HPDE6-E6E7 (cell line): Measurements from ENCODE around the gene ALK.
"Not testable (repeated sequence)": the region's sequence is repeated elsewhere in the genome, so short reads cannot be mapped to it uniquely, and the experiment has no call there.

Source experiments
- DNase-seq: peaks from one replicate; pipeline ENCODE4 v3.0.0; 2011; ENCODE audit warnings: missing footprints; ENCODE audit errors: extremely low spot score

ALK gene

DNA sequence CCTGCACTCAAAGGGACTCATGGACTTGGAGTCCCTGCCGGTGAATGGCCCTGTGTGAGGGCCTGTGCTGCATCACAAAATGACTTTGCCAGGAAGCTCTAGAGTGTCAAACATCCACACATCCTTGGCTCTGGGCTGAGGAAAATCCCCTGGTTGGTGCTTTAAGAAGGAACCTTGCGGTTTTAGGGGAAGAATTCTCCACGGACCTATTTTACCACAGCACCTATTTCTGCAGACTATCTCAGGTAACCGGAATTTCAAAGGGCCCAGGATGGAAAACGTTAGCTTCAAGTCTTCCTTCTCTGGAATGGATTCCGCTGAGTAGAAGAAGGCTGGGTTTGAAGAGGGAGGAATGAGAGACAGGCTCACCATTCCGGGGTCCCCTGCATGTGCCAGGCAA is 166.2 kb downstream of the ALK start:
- no peak for DNase-seq

- DNase-seq, result no peak
Measured at GRCh38 chr2:29753671-29754444, 167.5 kb downstream of the ALK start.

DNA sequence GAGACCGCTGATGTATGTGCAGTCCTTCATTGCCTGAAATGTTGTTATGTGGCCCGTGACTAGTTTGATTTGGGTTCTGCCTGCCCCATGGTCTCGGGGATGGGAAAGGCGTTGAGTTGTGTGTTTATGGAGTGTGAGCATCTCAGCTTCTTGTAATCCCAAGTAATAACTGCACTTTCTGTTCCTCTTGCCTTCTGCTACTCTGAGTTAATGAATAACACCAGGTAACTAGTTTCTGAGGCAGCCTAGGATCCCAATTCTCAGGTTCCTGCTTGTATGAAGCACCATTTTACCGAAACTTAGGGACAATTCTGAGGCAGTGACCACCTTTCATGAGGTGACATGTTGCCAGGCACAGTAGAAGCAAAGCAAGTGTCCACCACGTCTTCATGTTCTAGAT is 170.0 kb downstream of the ALK start:
- no peak for DNase-seq

DNA sequence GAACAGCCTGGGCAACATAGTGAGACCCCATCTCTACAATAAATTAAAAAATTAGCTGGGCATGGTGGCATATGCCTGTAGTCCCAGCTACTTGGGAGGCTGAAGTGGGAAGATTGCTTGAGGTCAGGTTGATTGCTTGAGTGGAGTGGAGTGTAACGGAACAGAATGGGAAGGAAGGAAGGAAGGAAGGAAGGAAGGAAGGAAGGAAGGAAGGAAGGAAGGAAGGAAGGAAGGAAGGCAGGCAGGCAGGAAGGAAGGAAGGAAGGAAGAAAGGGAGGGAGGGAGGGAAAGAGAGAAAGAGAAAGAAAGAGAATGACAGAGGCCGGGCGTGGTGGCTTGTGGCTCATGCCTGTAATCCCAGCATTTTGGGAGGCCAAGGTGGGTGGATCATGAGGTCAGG is 170.9 kb downstream of the ALK start:
- DNase-seq, result not testable (repeated sequence)

DNA sequence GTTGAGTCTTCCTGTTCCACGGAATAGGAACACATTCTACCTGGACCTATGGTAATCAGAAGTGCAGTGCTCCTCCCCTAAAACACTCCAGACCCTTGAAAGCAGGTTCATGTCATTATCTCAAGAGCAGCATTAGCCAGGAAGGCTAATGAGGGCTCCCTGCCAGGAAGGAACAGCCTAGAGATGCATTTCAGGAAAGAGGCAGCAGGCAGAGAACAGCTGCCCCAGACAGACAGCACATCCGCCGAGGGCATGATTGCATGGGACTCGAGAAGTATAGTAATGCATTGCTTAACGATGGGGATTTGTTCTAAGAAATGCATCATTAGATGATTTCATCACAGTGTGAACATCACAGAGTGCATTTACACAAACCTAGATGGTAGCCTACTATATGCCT is 171.5 kb downstream of the ALK start:
- DNase-seq, result no peak

- DNase-seq, result no peak
Measured at GRCh38 chr2:29749041-29749440, 172.3 kb downstream of the ALK start.

GRCh38 chr2:29747786-29748470 is 173.5 kb downstream of the ALK start:
- DNase-seq, result peak; percentile 84

- no peak for DNase-seq
Measured at GRCh38 chr2:29744976-29745375, 176.4 kb downstream of the ALK start.

GRCh38 chr2:29743516-29743915 is 177.9 kb downstream of the ALK start:
- no peak for DNase-seq

DNA sequence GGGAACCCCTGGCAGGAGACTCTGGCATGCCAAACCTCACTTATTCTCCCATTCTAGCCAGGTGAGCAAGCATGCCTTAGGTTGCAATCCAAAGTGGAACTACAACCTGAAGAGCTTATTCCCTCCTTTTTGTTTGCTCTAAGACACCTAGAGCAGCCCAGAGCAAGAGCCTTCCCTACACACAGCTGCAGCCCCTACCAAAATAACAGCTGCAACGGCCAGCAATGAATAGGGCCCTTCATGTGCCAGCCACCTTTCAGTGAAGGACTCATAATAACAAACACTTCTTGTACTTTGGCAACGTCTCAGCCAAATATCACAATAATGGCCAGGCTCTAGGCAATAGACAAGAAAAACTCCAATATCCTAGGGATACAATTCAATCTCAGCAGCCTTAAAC is 178.7 kb downstream of the ALK start:
- no peak for DNase-seq

DNA sequence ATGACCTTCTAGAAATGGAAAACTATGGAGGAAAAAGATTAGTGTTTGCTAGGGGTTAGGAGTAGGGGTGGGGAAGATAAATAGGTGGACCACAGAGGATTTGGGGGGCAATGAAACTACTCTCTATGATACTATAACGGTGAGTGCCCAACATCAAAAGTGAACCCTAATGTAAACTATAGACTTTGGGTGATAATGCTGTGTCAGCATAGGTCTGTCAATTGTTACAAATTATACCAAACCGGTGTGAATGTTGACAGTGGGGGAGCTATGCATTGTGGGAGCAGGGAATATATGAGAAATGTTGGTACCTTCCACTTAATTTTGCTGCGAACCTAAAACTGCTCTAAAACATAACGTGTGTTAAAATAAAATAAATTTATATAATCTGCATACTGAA is 180.3 kb downstream of the ALK start:
- no peak for DNase-seq

DNA sequence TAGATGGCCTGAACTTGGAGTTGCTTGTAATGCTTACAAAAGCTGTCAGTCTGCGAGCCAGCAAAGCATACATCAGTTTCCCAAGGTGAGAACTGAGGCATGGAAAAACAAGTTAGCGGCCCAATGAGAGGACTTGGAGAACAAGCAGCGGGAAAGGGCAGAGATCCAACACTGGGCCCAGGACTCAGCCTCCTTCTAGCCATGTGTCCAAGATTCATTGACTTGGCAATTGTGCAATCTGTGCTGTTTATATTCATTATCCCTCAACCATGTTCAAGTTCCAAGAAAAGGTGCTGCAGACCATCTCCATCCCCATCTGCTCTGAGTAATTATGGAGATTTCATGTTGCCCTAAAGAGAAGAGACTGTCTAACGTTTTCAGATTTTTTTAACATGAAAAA is 187.4 kb downstream of the ALK start:
- no peak for DNase-seq

DNA sequence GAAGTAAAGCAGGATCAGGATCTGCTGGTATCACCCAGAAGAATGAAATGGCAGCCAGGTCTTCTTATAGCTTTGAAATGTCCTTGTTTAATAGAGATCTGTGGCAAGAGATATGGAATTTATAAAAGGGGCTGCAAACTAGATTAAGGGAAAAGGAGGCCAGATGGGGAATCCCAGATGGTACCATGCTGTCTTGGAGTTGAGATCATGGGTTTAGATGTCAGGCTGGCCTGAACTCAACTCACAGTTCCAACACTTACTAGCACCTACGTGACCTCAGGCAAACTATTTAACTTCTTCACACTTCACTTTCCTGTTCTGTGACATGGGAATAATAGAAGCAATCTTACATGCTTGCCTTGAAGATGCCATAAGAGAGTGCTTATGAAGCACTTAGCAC is 188.2 kb downstream of the ALK start:
- DNase-seq, result no peak

GRCh38 chr2:29731948-29732347 is 189.4 kb downstream of the ALK start:
- no peak for DNase-seq

- no peak for DNase-seq
Measured at GRCh38 chr2:29729932-29730331, 191.5 kb downstream of the ALK start.

- DNase-seq, result no peak
Measured at GRCh38 chr2:29729401-29729800, 192.0 kb downstream of the ALK start.

GRCh38 chr2:29726976-29727375 is 194.4 kb downstream of the ALK start:
- no peak for DNase-seq

GRCh38 chr2:29725610-29726009 is 195.8 kb downstream of the ALK start:
- DNase-seq, result no peak

- DNase-seq, result no peak
Measured at GRCh38 chr2:29724282-29724681, 197.1 kb downstream of the ALK start.

DNA sequence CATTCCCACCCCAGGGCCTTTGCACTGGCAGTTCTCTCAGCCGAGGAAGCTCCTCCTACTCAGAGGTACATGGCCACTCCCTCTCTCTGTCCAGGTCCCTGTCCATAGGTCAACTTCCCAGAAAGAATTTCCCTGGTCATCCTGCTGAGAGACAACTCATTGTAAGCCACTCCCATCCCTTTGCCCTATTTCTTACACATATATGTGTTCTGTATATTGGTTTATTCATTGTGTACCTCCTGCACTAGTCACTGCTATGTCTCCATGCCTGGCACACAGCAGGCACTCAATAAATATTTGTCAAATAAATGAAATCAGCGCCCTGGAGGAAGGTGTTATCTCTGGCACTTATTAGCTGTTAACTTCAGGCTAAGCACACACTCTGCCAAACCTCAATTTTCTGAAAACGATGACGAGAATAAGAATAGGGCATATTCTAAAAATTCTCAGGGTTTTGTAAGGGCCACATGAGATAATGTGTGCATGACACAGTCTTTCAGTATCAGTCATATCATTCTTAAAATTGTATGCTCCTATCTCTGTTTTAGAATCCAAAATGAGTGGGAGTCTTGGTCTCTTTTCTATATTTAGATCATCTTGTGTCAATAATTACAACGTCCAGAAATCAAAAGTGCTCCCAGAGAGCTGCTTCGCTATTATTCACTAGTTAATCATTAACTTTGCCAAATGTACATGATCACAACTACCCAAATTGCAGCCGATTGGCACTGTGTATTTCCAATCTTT is 198.0 kb downstream of the ALK start:
- DNase-seq, result no peak

DNA sequence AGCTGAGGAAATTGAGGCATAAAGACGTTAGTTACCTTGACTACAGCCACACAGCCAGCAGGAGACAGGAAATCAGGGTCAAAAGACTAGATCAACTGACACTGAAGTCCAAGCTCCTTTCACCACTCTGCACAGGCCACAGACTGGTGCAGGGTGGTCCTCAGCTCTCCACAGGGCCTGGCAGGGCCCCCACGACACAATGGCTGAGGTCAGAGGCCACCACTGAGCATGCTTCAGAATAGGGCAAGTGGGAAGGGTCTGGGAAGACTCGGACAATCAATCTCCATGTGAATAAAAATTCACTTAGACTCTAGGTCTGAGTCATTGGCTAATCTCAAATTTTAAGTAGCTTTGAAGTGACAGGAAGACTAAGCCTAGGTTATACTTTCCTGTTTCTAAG is 201.7 kb downstream of the ALK start:
- DNase-seq, result no peak

DNA sequence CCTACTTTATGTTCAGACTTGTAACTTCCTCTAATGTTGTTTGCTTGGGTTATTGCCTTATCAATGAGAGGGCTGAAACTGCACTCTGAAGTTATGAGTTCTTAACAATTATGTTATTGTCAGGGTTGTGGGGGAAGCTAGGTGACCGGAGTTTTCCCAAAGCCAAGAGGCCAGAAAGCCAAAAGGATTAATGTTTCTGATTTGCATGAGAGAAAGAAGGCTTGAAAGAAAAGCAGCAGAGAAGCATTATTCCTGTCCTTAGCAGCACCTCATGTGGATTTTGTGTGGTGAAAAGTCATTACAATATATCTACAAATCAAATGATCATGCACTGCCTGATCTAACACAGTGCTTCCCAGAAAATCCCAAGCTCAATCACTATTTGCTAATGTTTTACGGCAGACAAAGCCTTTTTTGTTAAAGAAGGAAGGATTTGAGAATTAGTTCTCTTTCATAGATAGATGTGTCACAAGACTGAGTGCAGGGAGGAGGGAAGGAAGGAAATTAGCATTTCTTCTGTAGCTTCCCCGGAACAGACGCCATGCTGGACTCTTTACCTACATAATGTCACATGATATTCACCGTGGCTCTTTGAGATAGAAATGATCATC is 203.2 kb downstream of the ALK start:
- no peak for DNase-seq
